ENCODE measurements around the gene PTPRN2. TPM values are rescaled to one million over a fixed set of nuclear protein-coding genes. Genes with fewer than 3 reads are reported as not detected.

PTPRN2 gene
- total RNA-seq, 1 experiment from 2014 or later = 2.1 TPM

DNA sequence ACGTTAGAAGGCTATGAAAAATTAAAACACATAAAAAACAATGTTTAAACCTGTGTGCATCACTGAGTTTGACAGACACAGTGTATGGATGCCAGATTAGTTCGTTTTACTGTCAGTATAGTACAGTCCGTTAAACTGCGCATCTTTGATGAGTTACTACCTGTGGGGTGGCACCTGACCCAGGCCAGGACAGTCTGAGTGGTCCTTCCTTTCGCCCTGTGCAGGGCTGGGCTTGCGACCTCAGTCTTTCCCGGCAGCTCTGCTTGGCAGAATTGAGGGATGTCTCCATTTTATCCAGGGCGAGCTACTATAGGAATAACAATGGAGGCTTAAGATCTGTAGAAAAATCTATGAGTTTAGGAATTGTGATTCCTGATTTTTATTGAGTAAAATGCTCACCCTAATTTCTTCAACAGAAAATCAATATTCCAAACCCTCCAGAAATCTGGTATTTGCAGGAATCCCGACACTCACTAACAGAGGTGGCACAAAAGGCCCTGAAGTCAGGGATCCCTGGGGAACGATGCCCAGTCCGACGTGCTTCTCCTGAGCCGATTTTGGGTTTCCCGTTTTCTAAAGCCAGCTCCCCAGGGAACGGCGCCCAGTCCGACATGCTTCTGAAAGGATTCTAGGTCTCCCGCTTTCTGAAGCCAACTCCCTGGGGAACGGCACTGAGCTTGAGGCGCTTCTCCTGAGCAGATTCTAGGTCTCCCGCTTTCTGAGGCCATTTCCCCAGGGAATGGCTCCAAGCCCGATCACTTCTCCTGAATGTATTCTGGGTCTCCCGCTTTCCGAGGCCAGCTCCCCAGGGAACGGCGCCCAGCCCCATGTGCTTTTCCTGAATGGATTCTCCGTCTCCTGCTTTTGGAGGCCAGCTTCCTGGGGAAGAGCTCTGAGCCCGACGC, 873.2 kb downstream of the PTPRN2 start:
- ChIA-PET RAD21 (ENCODE audit: low non-redundant PET in 1 of 2, low total read pairs in 2 of 2, uncharacterized antibody in 2 of 2, unreplicated experiment in 2 of 2) (no interaction called here), CTCF (no interaction called here), POLR2A (no interaction called here)
- BruUV-seq (replicated peaks) = no TSS peak
- Histone ChIP-seq H3K79me2 (ENCODE audit: insufficient read depth, low read length) (no peaks in the 10 kb centered on the region), H3K27me3 (ENCODE audit: insufficient read depth, low read length) (no peaks in the 10 kb centered on the region), H2AFZ (ENCODE audit: low read depth, low read length, poor library complexity, severe bottlenecking) (no peak overlapping the region), H4K20me1 (ENCODE audit: insufficient read depth) (no peaks in the 10 kb centered on the region), H3K4me2 (ENCODE audit: low read length) (no peak overlapping the region), H3K9me2 (ENCODE audit: insufficient read depth) (no peaks in the 10 kb centered on the region), H3K9me3 (ENCODE audit: control insufficient read depth in 1 of 2, insufficient read depth in 1 of 2, low read depth in 1 of 2, low read length in 2 of 2) (no peaks in the 10 kb centered on the region), H3K4me1 (ENCODE audit: control insufficient read depth in 1 of 2, insufficient read depth in 2 of 2, low read length in 2 of 2) (no peaks in the 10 kb centered on the region), H3K27ac (ENCODE audit: low read depth, low read length) (no peak overlapping the region), H3K4me3 (replicated peaks in 1 of 2; ENCODE audit: low read depth in 1 of 2, low read length in 2 of 2) (no peak overlapping the region), H3K36me3 (ENCODE audit: control insufficient read depth in 1 of 2, insufficient read depth in 2 of 2, low read length in 2 of 2) (no peaks in the 10 kb centered on the region), H3K9ac (ENCODE audit: low read length) (no peak overlapping the region)
- intact Hi-C loops (cut with micrococcal nuclease) = no loop called here
- DNase-seq (ENCODE audit: low read depth, low spot score) (no peak), ATAC-seq (no peak)
- TF ChIP-seq SP1 (IDR thresholded peaks at IDR 0.05; ENCODE audit: low read depth) (no peak), JUND (IDR thresholded peaks at IDR 0.05) (no peak), FOSL1 (IDR thresholded peaks at IDR 0.05; ENCODE audit: low read depth) (no peak), MAX (IDR thresholded peaks at IDR 0.05) (no peak), ZBTB33 (IDR thresholded peaks at IDR 0.05; ENCODE audit: extremely low read depth, insufficient replicate concordance, low read length) (no peak), YY1 (IDR thresholded peaks at IDR 0.05; ENCODE audit: extremely low read depth, insufficient replicate concordance, low read depth, low read length) (no peak), RAD21 (IDR thresholded peaks at IDR 0.05; ENCODE audit: low read depth) (no peak), EZH2phosphoT487 (IDR thresholded peaks at IDR 0.05; ENCODE audit: borderline replicate concordance) (no peak), POLR2AphosphoS5 (IDR thresholded peaks at IDR 0.05; ENCODE audit: low read depth, low read length) (no peak), POLR2A (IDR thresholded peaks at IDR 0.05; ENCODE audit: borderline replicate concordance, extremely low read depth, insufficient read depth, insufficient read length) (no peak), CBX3 (IDR thresholded peaks at IDR 0.05; ENCODE audit: low read depth) (no peak), EGR1 (IDR thresholded peaks at IDR 0.05; ENCODE audit: low read depth) (no peak), REST (IDR thresholded peaks at IDR 0.05; ENCODE audit: low read depth) (no peak), EZH2 (IDR thresholded peaks at IDR 0.05) (no peak), SIN3A (IDR thresholded peaks at IDR 0.05; ENCODE audit: low read depth) (no peak), ZFX (IDR thresholded peaks at IDR 0.05) (no peak), SRF (IDR thresholded peaks at IDR 0.05; ENCODE audit: low read depth) (no peak)
- TF ChIP-seq, protein P1, sequence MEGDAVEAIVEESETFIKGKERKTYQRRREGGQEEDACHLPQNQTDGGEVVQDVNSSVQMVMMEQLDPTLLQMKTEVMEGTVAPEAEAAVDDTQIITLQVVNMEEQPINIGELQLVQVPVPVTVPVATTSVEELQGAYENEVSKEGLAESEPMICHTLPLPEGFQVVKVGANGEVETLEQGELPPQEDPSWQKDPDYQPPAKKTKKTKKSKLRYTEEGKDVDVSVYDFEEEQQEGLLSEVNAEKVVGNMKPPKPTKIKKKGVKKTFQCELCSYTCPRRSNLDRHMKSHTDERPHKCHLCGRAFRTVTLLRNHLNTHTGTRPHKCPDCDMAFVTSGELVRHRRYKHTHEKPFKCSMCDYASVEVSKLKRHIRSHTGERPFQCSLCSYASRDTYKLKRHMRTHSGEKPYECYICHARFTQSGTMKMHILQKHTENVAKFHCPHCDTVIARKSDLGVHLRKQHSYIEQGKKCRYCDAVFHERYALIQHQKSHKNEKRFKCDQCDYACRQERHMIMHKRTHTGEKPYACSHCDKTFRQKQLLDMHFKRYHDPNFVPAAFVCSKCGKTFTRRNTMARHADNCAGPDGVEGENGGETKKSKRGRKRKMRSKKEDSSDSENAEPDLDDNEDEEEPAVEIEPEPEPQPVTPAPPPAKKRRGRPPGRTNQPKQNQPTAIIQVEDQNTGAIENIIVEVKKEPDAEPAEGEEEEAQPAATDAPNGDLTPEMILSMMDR (IDR thresholded peaks at IDR 0.05 in 2 of 3, conservative IDR thresholded peaks at IDR 0.05 in 1 of 3; ENCODE audit: borderline replicate concordance in 1 of 3, insufficient read depth in 1 of 3, low read depth in 2 of 3, low read length in 2 of 3) = no peak
- TF ChIP-seq, protein P2, sequence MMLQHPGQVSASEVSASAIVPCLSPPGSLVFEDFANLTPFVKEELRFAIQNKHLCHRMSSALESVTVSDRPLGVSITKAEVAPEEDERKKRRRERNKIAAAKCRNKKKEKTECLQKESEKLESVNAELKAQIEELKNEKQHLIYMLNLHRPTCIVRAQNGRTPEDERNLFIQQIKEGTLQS (IDR thresholded peaks at IDR 0.05) = no peak
